Measurements from ENCODE around the gene NOL3.
A peak's percentile ranks its signal among the peaks of the same experiment; 100 is the strongest.

NOL3 gene

DNA sequence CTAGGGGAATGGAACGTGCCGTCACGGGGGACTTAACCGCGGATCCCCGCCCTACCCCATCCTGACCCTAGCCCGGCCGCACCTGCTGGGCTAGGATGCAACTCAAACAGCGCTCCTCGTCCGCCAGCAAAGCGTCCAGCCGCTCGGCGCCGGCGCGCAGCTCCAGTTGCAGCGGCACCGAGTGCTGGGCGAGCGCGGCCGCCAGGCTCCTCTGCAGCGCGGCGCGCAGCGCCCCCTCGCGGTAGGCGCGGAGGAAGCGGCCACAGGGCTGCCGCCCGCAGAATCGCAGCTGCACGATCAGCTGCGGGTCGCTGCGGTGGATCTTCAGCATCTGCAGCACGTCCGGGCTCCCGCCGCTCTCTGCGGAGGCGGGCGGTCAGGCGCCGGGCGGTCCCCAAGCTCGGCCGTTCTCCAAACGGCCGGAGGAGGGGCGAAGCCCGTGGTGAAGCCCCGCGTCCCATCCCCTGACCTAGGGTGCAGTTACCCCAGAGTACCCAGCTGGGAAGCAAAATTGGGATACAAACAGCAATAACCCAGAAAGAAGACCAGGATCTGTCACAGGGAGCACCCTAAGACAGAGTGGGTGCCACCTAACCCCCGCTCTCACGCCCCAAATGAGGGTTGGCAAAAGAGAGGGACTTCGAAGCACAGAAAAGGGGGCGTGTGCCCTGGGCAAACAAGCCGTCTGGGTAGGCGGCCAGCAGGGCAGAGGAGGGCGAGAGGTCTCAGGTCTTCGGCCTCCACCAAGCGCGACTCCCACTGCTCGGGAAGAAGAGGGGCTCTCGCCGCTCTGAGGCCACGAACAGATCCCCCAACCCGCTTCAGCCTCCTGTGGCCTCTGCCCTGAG is 14.8 kb upstream of the NOL3 start:
- DNase-seq (ENCODE audit: low spot score) = peak; percentile 75

DNA sequence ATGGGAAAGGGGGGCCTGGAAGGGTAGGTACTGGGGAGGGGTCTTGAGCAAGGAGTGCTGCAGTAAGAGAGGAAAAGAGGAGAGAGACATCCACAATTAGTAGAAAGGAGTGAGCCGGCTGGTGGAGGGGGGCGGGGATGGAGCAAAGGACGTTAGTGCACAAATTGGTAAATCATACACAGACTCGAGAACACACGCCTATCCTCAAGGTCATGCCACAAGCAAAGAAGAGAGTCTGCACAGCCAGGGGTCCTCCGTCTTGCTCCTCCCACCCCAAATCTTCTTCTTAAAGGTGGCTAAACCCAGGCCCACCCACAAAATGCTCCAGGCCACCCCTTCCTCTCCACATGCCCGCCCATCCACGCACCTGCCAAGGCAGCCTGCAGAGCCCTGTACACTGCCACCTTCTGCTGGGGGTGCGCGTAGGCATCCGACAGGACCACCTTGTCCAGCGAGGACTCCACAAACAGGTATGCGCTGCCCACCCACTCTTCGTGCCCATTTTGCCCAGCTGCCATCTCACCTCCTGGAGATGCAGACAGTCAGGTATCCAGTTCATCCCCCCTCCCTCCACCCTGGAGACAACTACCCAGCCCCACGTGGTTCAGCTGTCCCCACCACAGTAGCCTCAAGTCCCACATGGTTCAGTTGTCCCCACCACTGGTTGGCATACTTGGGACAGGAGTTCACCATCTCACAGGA is 14.0 kb upstream of the NOL3 start:
- DNase-seq (ENCODE audit: low spot score) = no peak

DNA sequence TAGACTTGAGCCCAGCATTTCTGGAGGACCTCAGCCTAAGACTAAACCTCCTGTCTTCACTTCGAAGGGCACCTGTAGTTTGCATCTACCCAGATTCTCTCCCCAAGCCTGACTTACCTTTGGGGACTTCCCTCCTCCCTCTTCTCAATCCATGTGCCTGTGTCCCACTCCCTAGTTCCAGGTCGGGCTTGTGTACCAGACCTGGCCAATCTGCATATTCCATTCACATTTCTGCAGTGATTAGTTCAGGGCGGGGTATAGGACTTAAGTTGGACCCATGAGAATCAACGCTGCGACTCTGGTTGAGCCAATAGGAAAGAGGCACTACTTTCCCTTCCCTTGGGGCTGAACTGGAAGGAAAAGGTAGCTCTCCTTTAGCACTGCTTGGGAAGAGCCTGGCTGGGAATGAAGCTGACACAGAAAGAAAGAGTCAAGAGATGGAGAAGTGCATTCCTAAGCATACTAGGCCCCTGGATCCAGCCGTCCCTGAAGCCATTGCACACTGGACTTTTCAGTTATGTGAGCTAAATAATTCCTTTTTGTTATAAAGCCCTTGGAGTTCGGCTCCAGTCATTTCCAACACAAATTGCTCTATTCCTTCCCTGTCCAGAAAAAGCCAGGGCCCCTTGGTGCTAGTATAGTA is 13.1 kb upstream of the NOL3 start:
- no peak for DNase-seq (ENCODE audit: low spot score)

DNA sequence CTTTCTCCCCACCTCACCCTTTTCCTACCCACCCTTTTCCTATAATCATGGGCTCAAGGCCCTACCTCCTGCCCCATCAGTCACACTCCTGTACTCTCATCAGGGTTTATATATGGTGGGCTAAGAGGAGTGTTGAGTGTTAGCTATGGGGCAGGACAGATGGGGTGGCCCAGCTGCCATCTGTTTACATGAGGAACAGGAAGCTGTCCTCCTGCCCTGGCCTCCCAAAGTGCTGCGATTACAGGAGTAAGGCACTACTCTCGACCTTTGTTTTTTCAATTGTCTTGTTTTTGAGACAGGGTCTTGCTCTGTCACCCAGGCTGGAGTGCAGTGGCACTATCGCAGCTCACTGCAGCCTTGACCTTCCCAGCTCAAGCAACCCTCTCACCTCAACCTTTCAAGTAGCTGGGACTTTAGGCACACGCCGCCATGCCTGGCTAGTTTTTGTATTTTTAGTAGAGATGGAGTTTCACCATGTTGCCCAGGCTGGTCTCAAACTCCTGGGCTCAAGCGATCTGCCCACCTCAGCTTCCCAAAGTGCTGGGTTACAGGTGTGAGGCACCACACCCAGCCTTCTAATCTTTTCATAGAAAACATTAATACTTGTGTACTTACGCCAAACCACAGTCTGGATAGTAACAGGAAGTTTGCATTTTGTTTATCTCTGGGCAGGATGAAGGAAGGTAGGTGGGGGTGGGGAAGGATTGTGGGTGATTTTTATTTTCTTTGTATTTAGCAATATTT is 12.3 kb upstream of the NOL3 start:
- no peak for DNase-seq (ENCODE audit: low spot score)

DNA sequence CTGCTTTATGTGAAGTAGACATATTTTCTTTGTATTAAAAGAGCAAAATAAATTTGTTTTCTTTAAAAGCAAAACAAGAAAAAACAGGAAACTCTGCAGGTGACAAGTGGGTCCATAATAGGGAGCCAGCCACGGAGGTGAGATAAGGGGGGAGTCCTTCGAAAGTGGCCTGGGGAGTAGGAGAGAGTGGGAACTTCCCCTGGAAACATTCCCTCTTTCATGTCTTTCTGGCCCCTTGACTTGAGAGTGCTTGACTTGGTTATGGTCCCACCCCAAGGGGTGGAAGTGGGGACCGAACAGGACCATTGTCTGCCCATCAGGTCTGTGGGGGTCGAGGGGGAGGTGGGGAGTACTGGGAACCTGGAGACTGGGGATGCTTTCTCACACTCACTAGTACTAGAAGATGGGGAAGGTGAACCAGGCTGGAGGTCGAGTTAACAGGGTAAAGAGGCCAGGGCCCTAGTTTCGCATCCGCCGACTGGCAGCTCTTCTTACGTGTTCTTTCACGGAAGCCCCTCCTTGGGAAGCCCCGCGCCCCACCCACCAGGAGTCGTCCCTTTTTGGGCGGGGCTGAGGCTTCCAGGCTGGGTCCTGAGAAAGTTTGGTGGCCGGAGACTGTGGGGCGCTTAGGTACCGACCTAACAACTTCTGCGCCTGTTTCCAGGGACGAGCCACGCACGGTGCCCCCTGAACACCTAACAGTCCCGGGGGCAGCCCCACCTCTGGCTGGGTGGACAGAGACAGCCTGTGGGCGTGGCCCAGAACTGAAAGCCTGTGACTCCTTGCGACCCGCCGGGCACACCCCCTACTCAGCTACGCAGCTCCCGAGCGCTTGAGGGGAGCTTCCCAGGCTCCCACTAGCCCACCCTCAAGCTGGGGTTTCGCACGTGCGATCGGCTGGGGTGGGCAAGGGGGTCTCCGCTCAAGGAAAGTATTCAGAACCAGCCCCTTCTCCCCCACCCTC is 11.4 kb upstream of the NOL3 start:
- peak; percentile 50 for DNase-seq (ENCODE audit: low spot score)

DNA sequence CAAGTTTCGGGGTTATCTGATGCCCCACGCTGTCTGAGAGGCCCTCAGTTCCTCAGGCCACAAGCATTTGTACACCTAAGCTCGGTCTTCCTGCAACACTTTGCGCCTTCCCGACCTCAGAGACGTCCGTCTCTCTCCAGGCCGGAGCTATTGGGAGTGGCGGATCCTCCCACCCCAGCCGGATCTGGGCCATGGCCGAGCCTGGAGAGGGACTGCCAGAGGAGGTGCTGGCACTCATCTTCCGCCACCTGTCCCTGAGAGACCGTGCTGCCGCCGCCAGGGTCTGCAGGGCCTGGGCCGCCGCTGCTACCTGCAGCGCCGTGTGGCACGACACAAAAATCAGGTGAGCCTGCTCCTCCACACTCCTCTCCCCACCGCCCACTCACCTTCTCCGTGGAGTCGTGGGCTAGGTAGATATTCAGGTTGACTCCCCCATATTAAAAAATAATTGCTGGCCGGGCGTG is 8.7 kb upstream of the NOL3 start:
- DNase-seq (ENCODE audit: low spot score) = no peak

DNA sequence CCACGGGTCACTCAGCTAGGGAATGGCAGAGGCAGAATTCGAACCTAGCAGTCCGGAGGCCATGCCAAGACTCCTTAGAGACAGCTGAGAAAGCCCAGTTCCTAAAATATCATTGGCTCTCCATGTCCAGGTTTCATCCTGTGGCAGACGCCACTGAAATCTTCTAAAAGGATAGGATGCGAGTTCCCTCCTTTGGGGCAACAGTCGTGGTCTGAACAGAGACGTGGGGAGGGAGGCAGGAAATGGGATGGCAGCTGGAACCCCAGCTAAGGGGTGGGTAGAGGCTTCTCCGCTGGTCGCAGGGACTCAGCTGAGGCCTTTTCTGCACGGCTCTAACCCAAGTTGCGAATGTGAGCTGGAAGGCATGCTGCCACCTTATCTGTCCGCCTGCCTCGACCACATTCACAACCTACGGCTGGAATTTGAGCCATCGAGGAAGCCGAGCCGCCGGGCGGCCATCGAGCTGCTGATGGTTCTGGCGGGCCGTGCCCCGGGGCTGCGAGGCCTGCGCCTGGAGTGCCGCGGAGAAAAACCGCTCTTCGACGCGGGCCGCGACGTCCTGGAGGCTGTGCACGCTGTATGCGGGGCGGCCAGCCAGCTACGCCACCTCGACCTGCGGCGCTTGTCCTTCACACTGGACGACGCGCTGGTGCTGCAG is 7.7 kb upstream of the NOL3 start:
- no peak for DNase-seq (ENCODE audit: low spot score)

DNA sequence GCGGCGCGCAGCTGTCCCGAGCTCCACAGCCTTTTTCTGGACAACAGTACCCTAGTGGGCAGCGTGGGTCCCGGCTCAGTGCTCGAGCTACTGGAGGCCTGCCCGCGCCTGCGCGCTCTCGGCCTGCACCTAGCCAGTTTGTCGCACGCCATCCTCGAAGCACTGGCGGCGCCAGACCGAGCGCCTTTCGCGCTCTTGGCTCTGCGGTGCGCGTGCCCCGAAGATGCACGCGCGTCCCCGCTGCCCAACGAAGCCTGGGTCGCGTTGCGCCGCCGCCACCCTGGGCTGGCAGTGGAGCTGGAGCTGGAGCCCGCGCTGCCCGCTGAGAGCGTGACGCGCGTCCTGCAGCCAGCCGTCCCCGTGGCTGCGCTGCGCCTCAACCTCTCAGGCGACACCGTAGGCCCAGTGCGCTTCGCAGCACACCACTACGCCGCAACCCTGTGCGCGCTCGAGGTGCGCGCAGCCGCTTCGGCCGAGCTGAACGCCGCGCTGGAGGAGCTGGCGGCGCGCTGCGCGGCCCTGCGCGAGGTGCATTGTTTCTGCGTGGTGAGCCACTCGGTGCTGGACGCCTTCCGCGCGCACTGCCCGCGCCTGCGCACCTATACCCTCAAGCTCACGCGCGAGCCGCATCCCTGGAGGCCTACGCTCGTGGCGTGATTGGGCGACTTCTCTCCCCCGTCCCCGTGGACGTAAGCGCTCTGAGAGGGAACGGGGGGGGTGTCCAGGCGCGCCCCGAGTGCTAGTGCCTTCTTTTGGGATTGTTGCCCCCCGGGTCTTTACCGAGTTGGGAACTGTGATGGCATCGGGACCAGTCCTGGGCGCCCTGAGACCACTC is 7.0 kb upstream of the NOL3 start:
- DNase-seq (ENCODE audit: low spot score) = peak; percentile 64

DNA sequence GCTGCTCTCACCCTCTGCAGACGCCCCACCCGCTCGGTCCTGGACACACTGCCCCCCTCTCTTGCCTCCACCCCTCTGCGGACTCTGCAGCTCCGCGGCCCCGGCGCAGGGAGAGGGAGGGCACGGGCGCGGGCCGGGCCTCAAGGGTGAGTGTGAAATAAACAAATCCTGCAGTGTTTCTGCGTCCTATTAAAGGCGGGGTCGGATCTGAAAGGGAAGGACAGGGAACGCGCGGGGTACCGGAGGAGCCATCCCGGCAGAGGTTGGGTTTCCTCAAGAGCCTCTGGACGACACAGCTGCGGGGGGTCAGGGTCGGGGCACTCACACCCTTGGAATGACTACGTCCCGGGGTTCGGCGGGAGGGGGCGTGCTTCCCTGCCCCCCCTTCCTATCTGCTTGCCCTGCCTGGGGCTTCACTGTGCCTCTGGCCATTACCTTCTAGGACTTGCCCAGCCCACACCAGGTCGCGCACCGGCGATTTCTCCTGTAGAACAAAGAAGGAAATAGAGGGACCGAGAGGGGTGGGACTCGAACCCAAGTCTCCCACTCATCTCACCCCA is 6.3 kb upstream of the NOL3 start:
- DNase-seq (ENCODE audit: low spot score) = no peak

DNA sequence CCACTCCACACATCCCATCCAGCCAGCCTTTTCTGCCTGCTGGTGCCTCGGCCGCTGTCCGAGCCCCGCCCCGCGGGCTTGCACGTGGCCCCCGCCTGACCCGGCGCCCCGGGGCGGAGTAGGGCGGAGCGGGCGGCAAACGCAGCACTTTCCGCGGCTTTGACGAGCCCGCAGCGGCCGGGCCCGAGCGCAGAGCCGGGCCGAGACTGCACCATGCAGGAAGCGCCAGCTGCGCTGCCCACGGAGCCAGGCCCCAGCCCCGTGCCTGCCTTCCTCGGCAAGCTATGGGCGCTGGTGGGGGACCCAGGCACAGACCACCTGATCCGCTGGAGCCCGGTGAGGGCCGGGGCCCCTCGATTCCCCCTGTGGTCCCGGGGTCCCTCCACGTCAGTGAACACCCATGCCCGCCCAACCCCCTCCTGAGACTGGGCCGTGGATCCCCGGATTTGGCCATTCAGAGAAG is 5.7 kb upstream of the NOL3 start, which contains the start of gene HSF4:
TSS of gene HSF4 (plus strand) at position 147 of the 463 bp plus-strand sequence. CDS start at position 214, 67 bp downstream.
- peak; percentile 42 for DNase-seq (ENCODE audit: low spot score)

DNA sequence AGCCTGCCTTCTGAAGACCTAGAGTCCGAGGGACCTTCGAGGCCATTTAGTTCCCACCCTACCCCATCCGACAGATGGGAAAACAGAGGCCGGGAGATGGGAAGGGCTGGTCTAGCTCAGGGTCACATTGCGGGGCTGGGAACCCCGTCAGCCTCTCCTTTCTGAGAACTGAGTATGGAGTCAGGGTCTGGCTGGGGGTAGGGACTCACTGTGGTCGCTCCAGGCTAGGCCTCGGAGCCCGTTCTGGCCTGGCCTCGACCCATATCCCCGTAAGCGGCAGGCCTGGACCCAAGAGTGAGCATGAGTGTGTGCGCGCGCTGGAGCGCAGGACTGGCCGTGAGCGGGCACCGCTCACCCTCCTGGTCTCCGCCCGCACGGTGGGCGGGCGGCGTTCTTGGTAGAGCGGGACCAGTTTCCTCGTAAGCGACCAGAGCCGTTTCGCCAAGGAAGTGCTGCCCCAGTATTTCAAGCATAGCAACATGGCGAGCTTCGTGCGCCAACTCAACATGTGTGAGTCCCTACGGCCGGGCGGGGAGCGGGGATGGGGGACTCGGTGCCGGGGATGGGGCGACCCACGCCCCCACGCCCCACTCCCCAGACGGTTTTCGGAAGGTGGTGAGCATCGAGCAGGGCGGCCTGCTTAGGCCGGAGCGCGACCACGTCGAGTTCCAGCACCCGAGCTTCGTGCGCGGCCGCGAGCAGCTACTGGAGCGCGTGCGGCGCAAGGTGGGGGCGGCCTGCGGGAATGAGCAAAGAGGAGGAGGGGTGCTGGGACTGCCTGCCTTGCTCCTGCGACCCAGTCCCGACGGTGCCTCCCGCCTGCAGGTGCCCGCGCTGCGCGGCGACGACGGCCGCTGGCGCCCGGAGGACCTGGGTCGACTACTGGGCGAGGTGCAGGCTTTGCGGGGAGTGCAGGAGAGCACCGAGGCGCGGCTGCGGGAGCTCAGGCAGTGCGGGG is 4.9 kb upstream of the NOL3 start:
- DNase-seq (ENCODE audit: low spot score) = no peak

DNA sequence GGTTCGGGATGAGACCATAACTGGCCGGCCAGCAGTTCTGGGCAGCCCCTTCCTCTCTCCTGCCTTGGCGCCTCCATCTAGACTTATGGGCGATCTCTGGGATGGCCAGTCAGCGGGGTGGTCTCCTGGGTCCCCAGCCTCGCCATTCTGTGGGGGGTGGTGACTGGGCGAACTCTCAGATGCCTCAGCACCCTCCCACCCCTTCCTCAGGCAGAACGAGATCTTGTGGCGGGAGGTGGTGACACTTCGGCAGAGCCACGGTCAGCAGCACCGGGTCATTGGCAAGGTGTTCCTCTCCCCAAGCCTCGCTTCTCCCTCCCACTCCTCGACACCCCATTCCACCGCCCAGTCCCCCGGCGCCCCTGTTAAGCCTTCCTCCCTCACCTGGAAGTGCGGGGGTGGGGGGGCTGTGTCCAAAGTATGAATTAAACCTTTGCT is 4.2 kb upstream of the NOL3 start:
- DNase-seq (ENCODE audit: low spot score) = no peak

DNA sequence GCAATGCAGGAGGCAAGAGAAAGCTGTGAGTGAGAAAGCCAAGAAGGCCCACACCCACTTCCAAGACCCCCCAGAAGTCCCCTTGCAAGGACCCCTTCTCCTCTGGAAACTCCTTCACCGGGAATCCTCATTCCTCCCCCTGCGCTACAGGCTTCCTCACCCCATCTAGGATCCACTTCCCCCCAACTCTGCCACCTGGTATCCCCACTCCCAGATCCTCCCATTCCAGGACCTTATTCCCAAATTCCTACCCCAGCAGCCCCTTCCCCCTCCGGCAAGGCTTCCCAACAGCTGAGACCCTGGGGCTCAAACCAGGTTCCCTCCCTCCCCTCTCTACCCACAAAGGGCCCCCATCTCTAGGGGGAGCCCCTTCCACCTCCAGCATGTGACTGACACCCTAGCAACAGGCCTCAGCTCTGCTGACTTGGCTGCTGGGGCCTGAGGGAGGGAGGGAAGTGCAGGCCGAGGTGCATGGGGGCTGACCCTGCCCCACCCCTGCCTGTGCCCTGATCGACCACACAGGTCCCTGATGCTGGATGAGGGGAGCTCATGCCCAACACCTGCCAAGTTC is 3.7 kb upstream of the NOL3 start:
- DNase-seq (ENCODE audit: low spot score) = no peak

DNA sequence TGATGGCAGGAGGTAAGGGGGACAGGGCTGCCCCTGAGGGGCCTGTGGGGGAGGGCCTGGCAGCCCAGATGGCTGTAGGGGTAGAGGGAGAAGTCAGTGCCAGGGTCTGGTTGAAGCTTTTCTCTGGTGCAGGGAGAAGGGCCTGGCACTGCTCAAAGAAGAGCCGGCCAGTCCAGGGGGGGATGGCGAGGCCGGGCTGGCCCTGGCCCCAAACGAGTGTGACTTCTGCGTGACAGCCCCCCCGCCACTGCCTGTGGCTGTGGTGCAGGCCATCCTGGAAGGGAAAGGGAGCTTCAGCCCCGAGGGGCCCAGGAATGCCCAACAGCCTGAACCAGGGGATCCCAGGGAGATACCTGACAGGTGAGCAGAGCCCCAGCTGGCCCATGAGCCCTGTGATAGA is 2.8 kb upstream of the NOL3 start:
- no peak for DNase-seq (ENCODE audit: low spot score)

DNA sequence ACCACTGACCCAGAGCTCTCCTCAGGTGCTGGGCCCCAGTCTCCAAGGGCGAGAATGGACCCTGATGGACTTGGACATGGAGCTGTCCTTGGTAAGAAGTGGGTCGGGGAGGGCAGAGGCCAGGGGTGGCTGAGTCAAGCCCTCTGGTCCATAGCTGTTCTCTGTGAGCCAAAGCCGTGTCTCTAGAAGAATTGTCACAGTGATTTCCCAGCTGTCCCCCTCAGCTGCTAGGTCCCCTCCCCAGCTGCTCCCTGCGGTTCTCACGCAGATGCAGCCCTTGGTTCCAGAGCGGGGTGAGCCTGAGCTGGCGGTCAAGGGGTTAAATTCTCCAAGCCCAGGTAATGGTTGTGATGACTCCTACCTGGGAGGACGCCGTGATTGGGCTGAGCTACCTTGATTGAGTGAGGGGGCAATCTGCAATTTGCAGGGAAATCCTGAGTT is 1.3 kb upstream of the NOL3 start:
- DNase-seq (ENCODE audit: low spot score) = no peak

DNA sequence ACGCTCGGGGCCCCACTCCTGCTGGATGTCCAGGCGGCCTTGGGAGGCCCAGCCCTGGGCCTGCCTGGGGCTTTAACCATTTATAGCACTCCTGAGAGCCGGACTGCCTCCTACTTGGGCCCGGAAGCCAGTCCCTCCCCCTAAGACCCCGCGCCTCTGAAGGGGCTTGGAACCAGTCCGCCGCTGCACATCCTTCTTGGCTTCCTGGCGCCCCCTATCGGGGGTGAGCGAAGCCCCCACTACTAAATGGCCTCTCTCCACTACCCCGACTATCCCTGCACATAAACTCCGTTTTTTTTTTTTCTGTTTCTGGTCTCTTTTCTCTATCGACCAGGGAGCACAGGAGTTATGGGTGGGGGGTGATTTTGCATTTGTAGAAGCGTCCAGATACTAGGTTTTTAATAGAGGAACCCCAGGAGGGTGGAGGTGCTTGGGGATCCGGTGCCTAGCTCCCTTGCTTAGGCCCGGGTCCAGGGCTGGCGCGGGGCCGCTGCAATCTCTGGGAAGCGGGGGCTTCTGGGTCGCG is 633 bp upstream of the NOL3 start:
- peak; percentile 22 for DNase-seq (ENCODE audit: low spot score)
